ENCODE data around the gene TUBB4B. TPM values are rescaled to one million over a fixed set of nuclear protein-coding genes. Genes with fewer than 3 reads are reported as not detected.

The TUBB4B gene
- total RNA-seq, 1 experiment from 2014 or later, result 424 TPM

GRCh38 chr9:137280474-137281344, 39.6 kb downstream of the TUBB4B start:
- no TSS peak for BruUV-seq (replicated peaks)
- Histone ChIP-seq H3K4me2 (ENCODE audit: low read length) (no peak overlapping the region), H3K36me3 (ENCODE audit: low read depth, low read length) (no peaks in the 10 kb centered on the region), H3K27me3 (ENCODE audit: low read length) (no peaks in the 10 kb centered on the region), H3K4me1 (ENCODE audit: insufficient read depth, low read length) (peaks cover 17% of the 10 kb centered on the region), H2AFZ (ENCODE audit: low read length) (no peak overlapping the region), H3K4me3 (ENCODE audit: low read length) (no peak overlapping the region), H3K9me2 (replicated peaks; ENCODE audit: low read length) (no peaks in the 10 kb centered on the region), H3K27ac (ENCODE audit: low read length) (no peak overlapping the region), H3K9me3 (ENCODE audit: low read length) (no peaks in the 10 kb centered on the region), H3F3A (ENCODE audit: low read length, unreplicated experiment) (no peaks in the 10 kb centered on the region), H4K20me1 (ENCODE audit: low read length) (no peaks in the 10 kb centered on the region), H3K79me2 (ENCODE audit: low read length) (peaks cover 19% of the 10 kb centered on the region), H3K9ac (ENCODE audit: low read length) (no peak overlapping the region)
- CTCF ChIA-PET, result no interaction called here
- ATAC-seq, result no peak
- intact Hi-C loops (cut with micrococcal nuclease), result no loop called here
- DNase-seq, result no peak
- TF ChIP-seq EZH2phosphoT487 (IDR thresholded peaks at IDR 0.05; ENCODE audit: borderline replicate concordance, low read length) (no peak), EZH2 (IDR thresholded peaks at IDR 0.05; ENCODE audit: low read length, unreplicated experiment) (no peak)
- TF ChIP-seq, protein P1, sequence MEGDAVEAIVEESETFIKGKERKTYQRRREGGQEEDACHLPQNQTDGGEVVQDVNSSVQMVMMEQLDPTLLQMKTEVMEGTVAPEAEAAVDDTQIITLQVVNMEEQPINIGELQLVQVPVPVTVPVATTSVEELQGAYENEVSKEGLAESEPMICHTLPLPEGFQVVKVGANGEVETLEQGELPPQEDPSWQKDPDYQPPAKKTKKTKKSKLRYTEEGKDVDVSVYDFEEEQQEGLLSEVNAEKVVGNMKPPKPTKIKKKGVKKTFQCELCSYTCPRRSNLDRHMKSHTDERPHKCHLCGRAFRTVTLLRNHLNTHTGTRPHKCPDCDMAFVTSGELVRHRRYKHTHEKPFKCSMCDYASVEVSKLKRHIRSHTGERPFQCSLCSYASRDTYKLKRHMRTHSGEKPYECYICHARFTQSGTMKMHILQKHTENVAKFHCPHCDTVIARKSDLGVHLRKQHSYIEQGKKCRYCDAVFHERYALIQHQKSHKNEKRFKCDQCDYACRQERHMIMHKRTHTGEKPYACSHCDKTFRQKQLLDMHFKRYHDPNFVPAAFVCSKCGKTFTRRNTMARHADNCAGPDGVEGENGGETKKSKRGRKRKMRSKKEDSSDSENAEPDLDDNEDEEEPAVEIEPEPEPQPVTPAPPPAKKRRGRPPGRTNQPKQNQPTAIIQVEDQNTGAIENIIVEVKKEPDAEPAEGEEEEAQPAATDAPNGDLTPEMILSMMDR (conservative IDR thresholded peaks at IDR 0.05; ENCODE audit: low read depth, low read length), result no peak
- POLR2A ChIA-PET (ENCODE audit: unreplicated experiment), result no interaction called here

DNA sequence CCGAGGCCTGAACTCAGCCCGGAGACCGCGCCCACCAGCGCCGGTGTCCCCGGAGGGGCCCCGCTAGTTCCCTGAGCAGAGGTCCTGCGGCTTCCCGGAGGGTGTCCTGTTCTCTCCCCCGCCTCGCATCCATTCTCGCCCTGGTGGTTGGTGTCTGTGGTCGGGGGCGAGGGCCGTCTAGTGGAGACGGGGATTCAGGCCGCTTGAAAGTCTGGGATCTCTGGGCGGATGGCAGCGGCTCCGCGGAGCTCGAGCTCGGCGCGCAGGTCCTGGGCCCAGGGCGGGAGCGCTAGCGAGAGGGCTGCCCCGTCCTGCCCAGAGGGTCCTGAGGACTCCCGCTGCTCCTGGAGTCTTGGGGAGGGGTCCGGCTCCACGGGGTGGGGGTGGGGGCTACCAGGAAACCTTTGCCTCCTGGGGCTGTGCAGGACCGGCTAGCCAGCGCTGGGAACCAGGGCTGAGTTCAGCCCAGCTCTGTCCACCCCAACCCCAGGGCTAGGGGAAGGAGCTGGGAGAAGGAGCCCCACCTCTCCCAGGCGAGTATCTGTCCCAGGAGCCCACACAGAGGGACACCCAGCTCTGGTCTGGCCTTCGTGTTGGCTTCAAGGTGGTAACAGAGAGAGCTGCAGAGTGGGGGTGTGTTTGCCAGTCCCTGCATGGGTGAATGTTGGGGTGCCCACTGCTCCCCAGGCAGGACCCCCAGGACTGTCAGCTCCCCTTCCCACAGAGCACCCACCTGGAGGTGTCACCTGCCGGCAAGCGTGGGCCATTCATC, 40.4 kb downstream of the TUBB4B start:
- Histone ChIP-seq H3K27me3 (ENCODE audit: low read length) (no peaks in the 10 kb centered on the region), H3F3A (ENCODE audit: low read length, unreplicated experiment) (no peaks in the 10 kb centered on the region), H3K4me1 (ENCODE audit: insufficient read depth, low read length) (peaks cover 12% of the 10 kb centered on the region), H3K27ac (ENCODE audit: low read length) (no peak overlapping the region), H3K4me2 (ENCODE audit: low read length) (no peak overlapping the region), H3K9me3 (ENCODE audit: low read length) (no peaks in the 10 kb centered on the region), H2AFZ (ENCODE audit: low read length) (no peak overlapping the region), H3K9ac (ENCODE audit: low read length) (no peak overlapping the region), H4K20me1 (ENCODE audit: low read length) (no peaks in the 10 kb centered on the region), H3K9me2 (replicated peaks; ENCODE audit: low read length) (no peaks in the 10 kb centered on the region), H3K4me3 (ENCODE audit: low read length) (no peak overlapping the region), H3K36me3 (ENCODE audit: low read depth, low read length) (no peaks in the 10 kb centered on the region), H3K79me2 (ENCODE audit: low read length) (peaks cover 19% of the 10 kb centered on the region)
- ChIA-PET POLR2A (ENCODE audit: unreplicated experiment) (no interaction called here), CTCF (no interaction called here)
- intact Hi-C loops (cut with micrococcal nuclease), result no loop called here
- TF ChIP-seq, protein P1 (conservative IDR thresholded peaks at IDR 0.05; ENCODE audit: low read depth, low read length), result no peak
- TF ChIP-seq EZH2phosphoT487 (IDR thresholded peaks at IDR 0.05; ENCODE audit: borderline replicate concordance, low read length) (no peak), EZH2 (IDR thresholded peaks at IDR 0.05; ENCODE audit: low read length, unreplicated experiment) (no peak)
- DNase-seq (no peak), ATAC-seq (no peak)
- BruUV-seq (replicated peaks), result no TSS peak

Measured in PC-3 (cell line).